H1 (cell line): ENCODE data around the gene ADAM23. TPM values are rescaled to one million over a fixed set of nuclear protein-coding genes. Genes with fewer than 3 reads are reported as not detected.
A peak's percentile ranks its signal among the peaks of the same experiment; 100 is the strongest.

Source experiments
- BACH1 ChIP-seq: IDR thresholded peaks from 2 replicates; pipeline ENCODE4 v1.6.1; 2012; ENCODE audit warnings: low read length, improper control_type of control experiment
- GABPA ChIP-seq: IDR thresholded peaks from 2 replicates; pipeline ENCODE4 v1.6.1; 2011; ENCODE audit warnings: mild to moderate bottlenecking, low read length, moderate library complexity, borderline replicate concordance; ENCODE audit not compliant: insufficient read depth
- SIN3A ChIP-seq, 2 experiments: IDR thresholded peaks in 1 of 2; conservative IDR thresholded peaks in 1 of 2; 2 replicates each; pipeline ENCODE4 v1.6.1; 2011 to 2012; ENCODE audit warnings: low read length in 2 of 2, improper control_type of control experiment in 1 of 2, low read depth in 1 of 2, mild to moderate bottlenecking in 1 of 2
- SIRT6 ChIP-seq: IDR thresholded peaks from one replicate; pipeline ENCODE4 v1.7.1; 2012; ENCODE audit warnings: low read length, inconsistent platforms
- SIX5 ChIP-seq: IDR thresholded peaks from 2 replicates; pipeline ENCODE4 v1.6.1; 2011; ENCODE audit warnings: mild to moderate bottlenecking, low read depth, low read length
- YY1 ChIP-seq: IDR thresholded peaks from 2 replicates; pipeline ENCODE4 v1.6.1; 2011; ENCODE audit warnings: low read depth, mild to moderate bottlenecking, low read length
- polyA plus RNA-seq, 7 experiments: library from polyadenylated mRNA; depleted of rRNA in 3 of 7; stranded (reverse) in 5 of 7; unstranded in 2 of 7; fragments of >200 nt in 5 of 7; fragments of 200-250 nt in 2 of 7; gene quantifications; 1 replicate in 5 of 7; 2 replicates in 1 of 7; 4 replicates in 1 of 7; pipeline versions ENCODE4 v1.2.1 to v1.2.3, GENCODE V29; 2011 to 2013; ENCODE audit warnings: missing spikeins in 2 of 7, mixed read lengths in 2 of 7
- total RNA-seq: library from RNA; stranded (reverse); fragmentation: NEBNext Ultra II Directional; extraction: Animal tissue kit (Norgen Biotek cat#: 25700); gene quantifications from 2 replicates; pipeline ENCODE4 v1.2.1, GENCODE V29; 2021

ADAM23 gene
- total and polyA plus RNA-seq, 2 of the 8 experiments (the other 6 are each of a cell fraction or from before 2014, with no cell fraction given), result 9.9 to 20.8 TPM

- no peak for TF ChIP-seq SIN3A (conservative IDR thresholded peaks at IDR 0.05 in 1 of 2, IDR thresholded peaks at IDR 0.05 in 1 of 2; ENCODE audit: low read depth in 1 of 2, low read length in 2 of 2)
- no peak for TF ChIP-seq YY1
- peak; percentile 95 for TF ChIP-seq BACH1
- no peak for TF ChIP-seq SIRT6
- TF ChIP-seq SIX5, result no peak
- no peak for TF ChIP-seq GABPA
Measured at GRCh38 chr2:206482123-206482522, 38.8 kb downstream of the ADAM23 start (continued).
